BJ (cell line): ENCODE results near the gene MAMSTR. TPM values are rescaled to one million over a fixed set of nuclear protein-coding genes. Genes with fewer than 3 reads are reported as not detected.

ENCODE experiments used
- CTCF ChIA-PET: fragments of 350-600 bp; formaldehyde crosslinking; extraction: SDS; loops from one replicate; lab custom pipeline; 2021; ENCODE audit warnings: antibody characterized with exemption, inconsistent platforms; lab: Yijun Ruan, JAX
- POLR2A ChIA-PET: fragments of 300-600 bp; sonication (Branson Sonifier 250); formaldehyde crosslinking; extraction: SDS; loops from one replicate; lab custom pipeline; 2021; ENCODE audit warnings: antibody characterized with exemption; lab: Charles Lee
- DNase-seq: peaks from one replicate; pipeline ENCODE4 v3.0.0-alpha.2; 2011; ENCODE audit warnings: low read depth
- H3K27me3 ChIP-seq: 2 replicates; pipeline ENCODE4 v1.6.0; 2011; ENCODE audit warnings: low read length; ENCODE audit not compliant: control insufficient read depth, insufficient read depth
- H3K36me3 ChIP-seq: 2 replicates; pipeline ENCODE4 v1.5.1; 2011; ENCODE audit warnings: low read length; ENCODE audit not compliant: control insufficient read depth, insufficient read depth
- H3K4me3 ChIP-seq: 2 replicates; pipeline ENCODE4 v1.5.1; 2011; ENCODE audit warnings: low read depth, mild to moderate bottlenecking, control low read depth, low read length
- CTCF ChIP-seq: IDR thresholded peaks from 2 replicates; pipeline ENCODE4 v1.5.1; 2011; ENCODE audit warnings: low read depth, mild to moderate bottlenecking, control low read depth, inconsistent platforms, low read length, moderate library complexity; ENCODE audit not compliant: insufficient read depth
- polyA plus RNA-seq: library from polyadenylated mRNA; depleted of rRNA; stranded (reverse); fragments of >200 nt; gene quantifications from 2 replicates; pipeline ENCODE4 v1.2.3, GENCODE V29; 2011

MAMSTR gene
- polyA plus RNA-seq, 1 experiment, result 1.5 TPM

GRCh38 chr19:48750351-48750750 is 30.8 kb upstream of the MAMSTR start:
- Histone ChIP-seq H3K36me3 (no peaks in the 10 kb centered on the region), H3K4me3 (no peak overlapping the region), H3K27me3 (peaks cover 9% of the 10 kb centered on the region; the same call in 1 of the 2 replicates)
- CTCF ChIA-PET, result interaction anchor here (0.6 kb wide), 1 partner anchor 29 kb away, joined by 3 read pairs; no protein-coding TSS in a partner anchor
- POLR2A ChIA-PET, result no interaction called here
- no peak for DNase-seq
- TF ChIP-seq CTCF, result no peak

- no peak for DNase-seq
- no peaks in the 10 kb centered on the region for H3K36me3 ChIP-seq
- ChIA-PET CTCF (no interaction called here), POLR2A (no interaction called here)
- no peak for TF ChIP-seq CTCF
- H3K4me3 ChIP-seq, result no peak overlapping the region
- H3K27me3 ChIP-seq, result peaks cover 7% of the 10 kb centered on the region; the same call in 1 of the 2 replicates
Observed at GRCh38 chr19:48749571-48750198, 30.2 kb upstream of the MAMSTR start.

- no peaks in the 10 kb centered on the region for H3K36me3 ChIP-seq
- TF ChIP-seq CTCF, result no peak
- peak; percentile 44 for DNase-seq
- H3K4me3 ChIP-seq, result peak within 1 kb of the TSS; percentile 67
- ChIA-PET CTCF (interaction anchor here (1.5 to 2.3 kb wide), 3 partner anchors 31 to 71 kb away, joined by 3 to 5 read pairs (median 4); no protein-coding TSS in a partner anchor), POLR2A (no interaction called here)
- 0 out of 2 replicates have a peak, but pooled peaks cover 1% of the 10 kb centered on the region for H3K27me3 ChIP-seq
Observed at GRCh38 chr19:48746738-48747575, 27.4 kb upstream of the MAMSTR start, which contains the start of gene IZUMO1. TSS of gene IZUMO1 (minus strand) at chr19:48746909. CDS start at chr19:48745859, 1,050 bp downstream.

GRCh38 chr19:48746110-48746509 is 26.6 kb upstream of the MAMSTR start:
- H3K36me3 ChIP-seq, result no peaks in the 10 kb centered on the region
- ChIA-PET POLR2A (no interaction called here), CTCF (interaction anchor here (1.5 to 2.3 kb wide), 2 partner anchors 30 to 70 kb away, joined by 3 to 5 read pairs; no protein-coding TSS in a partner anchor)
- 0 out of 2 replicates have a peak, but pooled peaks cover under 1% of the 10 kb centered on the region for H3K27me3 ChIP-seq
- no peak for DNase-seq
- no peak overlapping the region for H3K4me3 ChIP-seq
- TF ChIP-seq CTCF, result no peak
